NCI-H2029 treated with DMSO at 0.1 percent for 48 hours (cell line): ENCODE results near the gene TMEM240.
"Not testable (repeated sequence)": the region's sequence is repeated elsewhere in the genome, so short reads cannot be mapped to it uniquely, and the experiment has no call there.

Experiments used
- DNase-seq: peaks from one replicate; lab custom pipeline; 2025; lab: John Stamatoyannopoulos, UW

Gene TMEM240

GRCh38 chr1:1557688-1558087, 17.3 kb upstream of the TMEM240 start:
- not testable (repeated sequence) for DNase-seq

- not testable (repeated sequence) for DNase-seq
These were observed 16.5 kb upstream of the TMEM240 start for GRCh38 chr1:1556961-1557360.

- DNase-seq: no peak
These were observed 16.1 kb upstream of the TMEM240 start for GRCh38 chr1:1556505-1556904.

GRCh38 chr1:1554926-1555915, 14.8 kb upstream of the TMEM240 start:
- no peak for DNase-seq

- no peak for DNase-seq
These were observed 14.1 kb upstream of the TMEM240 start for GRCh38 chr1:1554550-1554925.

- DNase-seq: no peak
These were observed 13.5 kb upstream of the TMEM240 start for GRCh38 chr1:1553821-1554494.

- DNase-seq: no peak
These were observed 11.8 kb upstream of the TMEM240 start for GRCh38 chr1:1552263-1552639.

GRCh38 chr1:1551524-1552262, 11.3 kb upstream of the TMEM240 start:
- no peak for DNase-seq

- no peak for DNase-seq
These were observed 10.4 kb upstream of the TMEM240 start for GRCh38 chr1:1550591-1551432.

- DNase-seq: no peak
These were observed 9.7 kb upstream of the TMEM240 start for GRCh38 chr1:1550087-1550486.

GRCh38 chr1:1548591-1548990, 8.2 kb upstream of the TMEM240 start:
- DNase-seq: no peak

GRCh38 chr1:1547476-1547875, 7.1 kb upstream of the TMEM240 start:
- no peak for DNase-seq

- no peak for DNase-seq
These were observed 6.6 kb upstream of the TMEM240 start for GRCh38 chr1:1547011-1547410.

GRCh38 chr1:1545946-1546737, 5.7 kb upstream of the TMEM240 start:
- no peak for DNase-seq

GRCh38 chr1:1544544-1544943, 4.1 kb upstream of the TMEM240 start:
- DNase-seq: no peak

GRCh38 chr1:1543706-1544099, 3.3 kb upstream of the TMEM240 start:
- DNase-seq: no peak

GRCh38 chr1:1542766-1543705, 2.6 kb upstream of the TMEM240 start:
- DNase-seq: no peak

- no peak for DNase-seq
These were observed 1.7 kb upstream of the TMEM240 start for GRCh38 chr1:1541956-1542765.
